ENCODE data around the gene SAMHD1. TPM values are rescaled to one million over a fixed set of nuclear protein-coding genes. Genes with fewer than 3 reads are reported as not detected.
A peak's percentile ranks its signal among the peaks of the same experiment; 100 is the strongest.
"Not testable (repeated sequence)": the region's sequence is repeated elsewhere in the genome, so short reads cannot be mapped to it uniquely, and the experiment has no call there.

Gene SAMHD1
- total RNA-seq, 1 donor, result 32.6 TPM

GRCh38 chr20:36880741-36881250 is 70.7 kb downstream of the SAMHD1 start:
- TF ChIP-seq CTCF (IDR thresholded peaks at IDR 0.05; ENCODE audit: extremely low read depth, low read depth, low read length), result no peak
- no peak overlapping the region for H3K27ac ChIP-seq (ENCODE audit: low read depth, low read length)
- DNase-seq (ENCODE audit: insufficient read length, low spot score, missing footprints), result no peak
- H3K4me2 ChIP-seq (ENCODE audit: insufficient read depth, low read length), result no peak overlapping the region
- H3K4me1 ChIP-seq (ENCODE audit: insufficient read depth, low read length), result no peaks in the 10 kb centered on the region
- H4K20me1 ChIP-seq (ENCODE audit: insufficient read depth, low read length), result no peaks in the 10 kb centered on the region
- H3K36me3 ChIP-seq (ENCODE audit: insufficient read depth, low read length), result no peaks in the 10 kb centered on the region
- H3K4me3 ChIP-seq (ENCODE audit: insufficient read depth, low read length), result no peak overlapping the region
- no peaks in the 10 kb centered on the region for H3K9me3 ChIP-seq (ENCODE audit: low read depth, low read length)
- no peak overlapping the region for H2AFZ ChIP-seq (ENCODE audit: low read length)
- peaks cover 4% of the 10 kb centered on the region for H3K27me3 ChIP-seq (ENCODE audit: insufficient read depth, low read length)
- no peaks in the 10 kb centered on the region for H3K79me2 ChIP-seq (ENCODE audit: insufficient read depth, low read length)

DNA sequence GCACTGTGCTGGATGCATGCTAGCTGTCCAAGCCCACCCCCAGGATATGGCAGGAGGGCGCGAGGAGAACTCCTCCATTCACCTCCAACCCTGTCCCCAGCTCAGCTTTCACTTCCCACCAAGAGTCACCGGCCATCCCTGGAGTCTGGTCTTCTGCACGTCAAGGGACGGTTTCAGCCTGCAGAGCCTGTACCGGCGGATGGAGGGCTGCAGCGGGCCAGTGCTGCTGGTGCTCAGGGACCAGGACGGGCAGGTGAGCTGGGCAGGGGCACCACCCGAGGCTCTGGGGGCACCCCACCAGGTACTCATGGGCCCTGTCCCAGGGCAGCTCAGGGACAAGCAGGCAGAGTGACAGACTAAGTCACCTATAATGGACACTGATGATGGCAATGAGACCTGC is 72.6 kb downstream of the SAMHD1 start:
- TF ChIP-seq CTCF (IDR thresholded peaks at IDR 0.05; ENCODE audit: extremely low read depth, low read depth, low read length), result no peak
- DNase-seq (ENCODE audit: insufficient read length, low spot score, missing footprints), result no peak
- Histone ChIP-seq H3K9me3 (ENCODE audit: low read depth, low read length) (no peaks in the 10 kb centered on the region), H3K27ac (ENCODE audit: low read depth, low read length) (no peak overlapping the region), H3K79me2 (ENCODE audit: insufficient read depth, low read length) (no peaks in the 10 kb centered on the region), H3K36me3 (ENCODE audit: insufficient read depth, low read length) (no peaks in the 10 kb centered on the region), H2AFZ (ENCODE audit: low read length) (no peak overlapping the region), H3K4me3 (ENCODE audit: insufficient read depth, low read length) (no peak overlapping the region), H3K27me3 (ENCODE audit: insufficient read depth, low read length) (peaks cover 4% of the 10 kb centered on the region), H3K4me2 (ENCODE audit: insufficient read depth, low read length) (no peak overlapping the region), H3K4me1 (ENCODE audit: insufficient read depth, low read length) (no peaks in the 10 kb centered on the region), H4K20me1 (ENCODE audit: insufficient read depth, low read length) (no peaks in the 10 kb centered on the region)

GRCh38 chr20:36876473-36876833 is 75.1 kb downstream of the SAMHD1 start:
- Histone ChIP-seq H4K20me1 (ENCODE audit: insufficient read depth, low read length) (no peaks in the 10 kb centered on the region), H3K4me1 (ENCODE audit: insufficient read depth, low read length) (no peaks in the 10 kb centered on the region), H3K79me2 (ENCODE audit: insufficient read depth, low read length) (no peaks in the 10 kb centered on the region), H3K27me3 (ENCODE audit: insufficient read depth, low read length) (no peaks in the 10 kb centered on the region), H3K4me2 (ENCODE audit: insufficient read depth, low read length) (no peak overlapping the region), H3K27ac (ENCODE audit: low read depth, low read length) (no peak overlapping the region), H3K36me3 (ENCODE audit: insufficient read depth, low read length) (no peaks in the 10 kb centered on the region), H2AFZ (ENCODE audit: low read length) (no peak overlapping the region), H3K9me3 (ENCODE audit: low read depth, low read length) (no peaks in the 10 kb centered on the region), H3K4me3 (ENCODE audit: insufficient read depth, low read length) (no peak overlapping the region)
- TF ChIP-seq CTCF (IDR thresholded peaks at IDR 0.05; ENCODE audit: extremely low read depth, low read depth, low read length), result no peak
- no peak for DNase-seq (ENCODE audit: insufficient read length, low spot score, missing footprints)

DNA sequence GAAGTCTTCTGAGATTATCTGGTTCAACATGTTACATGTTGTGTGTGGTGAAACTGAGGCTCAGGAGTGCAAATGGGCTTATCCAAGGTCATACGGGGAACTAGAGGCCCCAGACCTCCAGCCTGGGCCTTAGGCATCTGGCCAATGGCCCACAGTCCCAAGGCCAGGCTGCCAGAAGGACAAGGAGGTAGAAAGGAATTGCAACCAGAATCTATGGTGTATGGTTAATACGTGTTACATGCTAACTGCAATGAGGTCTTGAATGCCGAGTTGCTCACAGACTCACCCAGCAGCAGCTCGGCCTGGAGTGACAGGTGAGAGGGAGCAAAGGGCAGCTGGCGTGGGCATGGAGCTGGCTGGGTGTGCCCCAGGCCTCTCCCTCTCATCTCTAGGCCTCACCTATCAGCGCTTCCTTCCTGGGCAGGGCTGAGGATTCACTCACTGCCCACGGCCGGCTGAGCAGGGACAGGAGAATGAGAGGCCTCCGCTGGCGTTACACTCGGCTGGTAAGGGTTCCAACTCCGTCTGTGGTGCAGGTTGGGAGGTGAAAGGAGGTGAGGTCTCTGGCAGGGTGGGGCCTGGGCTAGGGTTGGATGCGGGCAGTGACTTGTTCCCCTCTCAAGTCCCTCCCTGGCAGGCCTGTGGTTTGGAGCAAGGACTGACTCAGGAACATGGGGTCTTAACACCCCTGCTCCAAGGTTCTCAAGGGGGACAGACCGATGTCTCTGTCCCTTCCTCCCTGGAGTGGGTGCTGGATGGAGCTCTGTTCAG is 75.6 kb downstream of the SAMHD1 start, which contains the start of gene TLDC2:
Gene TLDC2, plus strand, starts transcription at position 437 of the 771 bp plus-strand sequence. Its CDS starts 37 bp downstream, at position 474.
- Histone ChIP-seq H3K9me3 (ENCODE audit: low read depth, low read length) (no peaks in the 10 kb centered on the region), H4K20me1 (ENCODE audit: insufficient read depth, low read length) (no peaks in the 10 kb centered on the region), H2AFZ (ENCODE audit: low read length) (no peak within 1 kb of the TSS), H3K4me2 (ENCODE audit: insufficient read depth, low read length) (no peak within 1 kb of the TSS), H3K4me3 (ENCODE audit: insufficient read depth, low read length) (no peak within 1 kb of the TSS), H3K27ac (ENCODE audit: low read depth, low read length) (no peak within 1 kb of the TSS), H3K4me1 (ENCODE audit: insufficient read depth, low read length) (no peaks in the 10 kb centered on the region), H3K79me2 (ENCODE audit: insufficient read depth, low read length) (no peaks in the 10 kb centered on the region), H3K36me3 (ENCODE audit: insufficient read depth, low read length) (no peaks in the 10 kb centered on the region), H3K27me3 (ENCODE audit: insufficient read depth, low read length) (no peaks in the 10 kb centered on the region)
- peak; percentile 36 for DNase-seq (ENCODE audit: insufficient read length, low spot score, missing footprints)
- TF ChIP-seq CTCF (IDR thresholded peaks at IDR 0.05; ENCODE audit: extremely low read depth, low read depth, low read length), result no peak

GRCh38 chr20:36875093-36875492 is 76.4 kb downstream of the SAMHD1 start:
- not testable (repeated sequence) for DNase-seq (ENCODE audit: insufficient read length, low spot score, missing footprints); H3K36me3 ChIP-seq (ENCODE audit: insufficient read depth, low read length); H4K20me1 ChIP-seq (ENCODE audit: insufficient read depth, low read length); H3K4me1 ChIP-seq (ENCODE audit: insufficient read depth, low read length); H3K9me3 ChIP-seq (ENCODE audit: low read depth, low read length); H3K27ac ChIP-seq (ENCODE audit: low read depth, low read length); H3K79me2 ChIP-seq (ENCODE audit: insufficient read depth, low read length); H2AFZ ChIP-seq (ENCODE audit: low read length); H3K27me3 ChIP-seq (ENCODE audit: insufficient read depth, low read length); H3K4me3 ChIP-seq (ENCODE audit: insufficient read depth, low read length); H3K4me2 ChIP-seq (ENCODE audit: insufficient read depth, low read length)

Measured in osteoblast (primary cell).